Gastroesophageal sphincter (tissue), 4 donors: ENCODE data around the gene SNCAIP. TPM values are rescaled to one million over a fixed set of nuclear protein-coding genes. Genes with fewer than 3 reads are reported as not detected.

Experiments used
- ATAC-seq: fragments of 150-250 bp; one replicate; pipeline ENCODE4 v1.9.1; 2016; ENCODE audit warnings: mild to moderate bottlenecking, moderate library complexity
- H3K27ac ChIP-seq, 4 donors: fragments of 200-600 bp; sonication (generic) in 3 of 4; 1 replicate in 3 of 4; 2 replicates in 1 of 4; pipeline ENCODE4 v1.5.1; 2016 to 2019
- H3K27me3 ChIP-seq: fragments of 200-600 bp; sonication (generic); one replicate; pipeline ENCODE4 v1.5.1; 2019
- H3K36me3 ChIP-seq, 2 donors: fragments of 200-600 bp; sonication (generic); one replicate each; pipeline ENCODE4 v1.5.1; 2019; ENCODE audit warnings: control low read depth in 1 of 2
- H3K4me1 ChIP-seq, 3 donors: fragments of 200-600 bp; sonication (generic); 1 replicate in 2 of 3; 2 replicates in 1 of 3; pipeline ENCODE4 v1.5.1; 2016 to 2019; ENCODE audit warnings: control low read depth in 2 of 3
- H3K4me3 ChIP-seq, 2 donors: fragments of 200-600 bp; sonication (generic); one replicate each; pipeline ENCODE4 v1.5.1; 2019; ENCODE audit warnings: mild to moderate bottlenecking in 1 of 2, moderate library complexity in 1 of 2
- H3K9me3 ChIP-seq, 3 donors: fragments of 200-600 bp; sonication (generic); one replicate each; pipeline ENCODE4 v1.5.1; 2017 to 2019; ENCODE audit warnings: control low read depth in 2 of 3
- EP300 ChIP-seq: sonication (generic); formaldehyde crosslinking; IDR thresholded peaks from one replicate; pipeline ENCODE4 v1.6.1; 2017; ENCODE audit warnings: antibody characterized with exemption, mild to moderate bottlenecking
- POLR2A ChIP-seq, 2 donors: fragments of 450-650 bp; IDR thresholded peaks; one replicate each; pipeline ENCODE4 v1.6.1; 2017; ENCODE audit warnings: antibody characterized with exemption in 2 of 2, mild to moderate bottlenecking in 2 of 2, moderate library complexity in 1 of 2
- POLR2AphosphoS5 ChIP-seq: sonication (generic); formaldehyde crosslinking; IDR thresholded peaks from one replicate; pipeline ENCODE4 v1.6.1; 2017; ENCODE audit warnings: antibody characterized with exemption
- WGBS, 2 donors: methylation state at CpG; one replicate each; pipeline ENCODE4 v1.1.5; 2018; ENCODE audit warnings: low coverage in 1 of 2; 5-methylcytosine and 5-hydroxymethylcytosine counted together
- total RNA-seq, 4 donors: library from RNA; depleted of rRNA; stranded (reverse); fragments of >200 nt; gene quantifications; one replicate each; pipeline ENCODE4 v1.1.0, GENCODE V29; 2016
- TF ChIP-seq, protein P1 (sequence below), 4 experiments: fragments of 200-600 bp in 2 of 4; fragments of 450-650 bp in 2 of 4; sonication (generic) in 1 of 4; IDR thresholded peaks; one replicate each; pipeline ENCODE4 v1.5.1; 2017 to 2019; ENCODE audit warnings: antibody characterized with exemption in 4 of 4, mild to moderate bottlenecking in 2 of 4, moderate library complexity in 2 of 4

SNCAIP gene
- total RNA-seq, 4 donors from 2014 or later = 1.1 to 2.9 (median 1.9) TPM

DNA sequence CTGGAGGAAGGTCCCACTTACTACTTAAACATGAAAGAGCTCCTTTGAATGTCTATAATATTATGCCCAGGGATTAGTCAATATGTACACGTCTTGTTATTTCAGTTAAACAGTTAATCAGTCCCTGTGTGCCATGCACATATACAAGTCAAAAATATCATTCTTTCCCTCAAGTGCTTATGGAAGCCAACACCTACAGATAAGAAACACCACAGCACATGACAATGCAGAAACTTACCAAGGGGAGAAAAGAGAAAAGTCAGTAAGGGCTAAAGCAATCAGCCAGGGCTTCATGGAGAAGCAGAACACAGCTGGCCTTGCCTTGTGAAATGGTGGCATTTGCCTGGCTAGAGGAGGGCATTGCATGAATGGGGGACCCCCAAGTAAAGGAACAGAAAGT is 88.3 kb downstream of the SNCAIP start:
- WGBS, 2 donors = 88 to 100% methylated on average over 1 of the region's 1 CpG
- Histone ChIP-seq H3K9me3 (no peaks in the 10 kb centered on the region), H3K36me3 (no peaks in the 10 kb centered on the region), H3K27me3 (no peaks in the 10 kb centered on the region), H3K27ac (no peak overlapping the region), H3K4me1 (peaks cover 0 to 5% (median 0%) of the 10 kb centered on the region in 3 donors), H3K4me3 (no peak overlapping the region)
- TF ChIP-seq POLR2AphosphoS5 = no peak
- TF ChIP-seq EP300 = no peak
- TF ChIP-seq, protein P1, sequence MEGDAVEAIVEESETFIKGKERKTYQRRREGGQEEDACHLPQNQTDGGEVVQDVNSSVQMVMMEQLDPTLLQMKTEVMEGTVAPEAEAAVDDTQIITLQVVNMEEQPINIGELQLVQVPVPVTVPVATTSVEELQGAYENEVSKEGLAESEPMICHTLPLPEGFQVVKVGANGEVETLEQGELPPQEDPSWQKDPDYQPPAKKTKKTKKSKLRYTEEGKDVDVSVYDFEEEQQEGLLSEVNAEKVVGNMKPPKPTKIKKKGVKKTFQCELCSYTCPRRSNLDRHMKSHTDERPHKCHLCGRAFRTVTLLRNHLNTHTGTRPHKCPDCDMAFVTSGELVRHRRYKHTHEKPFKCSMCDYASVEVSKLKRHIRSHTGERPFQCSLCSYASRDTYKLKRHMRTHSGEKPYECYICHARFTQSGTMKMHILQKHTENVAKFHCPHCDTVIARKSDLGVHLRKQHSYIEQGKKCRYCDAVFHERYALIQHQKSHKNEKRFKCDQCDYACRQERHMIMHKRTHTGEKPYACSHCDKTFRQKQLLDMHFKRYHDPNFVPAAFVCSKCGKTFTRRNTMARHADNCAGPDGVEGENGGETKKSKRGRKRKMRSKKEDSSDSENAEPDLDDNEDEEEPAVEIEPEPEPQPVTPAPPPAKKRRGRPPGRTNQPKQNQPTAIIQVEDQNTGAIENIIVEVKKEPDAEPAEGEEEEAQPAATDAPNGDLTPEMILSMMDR (IDR thresholded peaks at IDR 0.05) = no peak
- TF ChIP-seq POLR2A (IDR thresholded peaks at IDR 0.05) = no peak
- ATAC-seq = no peak

DNA sequence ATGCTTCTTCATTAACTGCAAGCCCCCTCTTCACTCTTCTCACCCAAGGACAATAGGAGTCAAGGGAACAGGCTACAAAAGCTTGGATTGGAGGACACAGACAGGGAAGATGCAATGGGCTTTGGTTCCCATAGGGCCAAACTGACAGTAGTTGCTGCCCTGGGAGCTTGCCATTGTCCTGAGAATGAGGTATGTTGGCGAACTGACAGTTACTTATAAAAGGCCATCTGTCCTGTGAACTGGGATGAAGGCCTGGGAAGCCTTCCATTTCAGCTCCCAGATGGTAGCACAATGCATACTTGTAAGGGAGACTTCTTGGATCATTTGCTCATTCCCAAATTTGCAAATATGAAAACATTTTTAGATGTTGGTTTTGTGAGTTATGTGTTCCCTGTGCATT is 88.9 kb downstream of the SNCAIP start:
- 75 to 88% methylated on average over 1 of the region's 1 CpG for WGBS, 2 donors
- H3K27ac ChIP-seq = no peak overlapping the region
- no peaks in the 10 kb centered on the region for H3K9me3 ChIP-seq
- H3K4me3 ChIP-seq = no peak overlapping the region
- H3K27me3 ChIP-seq = no peaks in the 10 kb centered on the region
- peaks cover 0 to 5% (median 0%) of the 10 kb centered on the region in 3 donors for H3K4me1 ChIP-seq
- TF ChIP-seq POLR2A (IDR thresholded peaks at IDR 0.05) = no peak
- TF ChIP-seq EP300 = no peak
- TF ChIP-seq POLR2AphosphoS5 = no peak
- TF ChIP-seq, protein P1 (IDR thresholded peaks at IDR 0.05) = no peak
- no peaks in the 10 kb centered on the region for H3K36me3 ChIP-seq
- no peak for ATAC-seq

DNA sequence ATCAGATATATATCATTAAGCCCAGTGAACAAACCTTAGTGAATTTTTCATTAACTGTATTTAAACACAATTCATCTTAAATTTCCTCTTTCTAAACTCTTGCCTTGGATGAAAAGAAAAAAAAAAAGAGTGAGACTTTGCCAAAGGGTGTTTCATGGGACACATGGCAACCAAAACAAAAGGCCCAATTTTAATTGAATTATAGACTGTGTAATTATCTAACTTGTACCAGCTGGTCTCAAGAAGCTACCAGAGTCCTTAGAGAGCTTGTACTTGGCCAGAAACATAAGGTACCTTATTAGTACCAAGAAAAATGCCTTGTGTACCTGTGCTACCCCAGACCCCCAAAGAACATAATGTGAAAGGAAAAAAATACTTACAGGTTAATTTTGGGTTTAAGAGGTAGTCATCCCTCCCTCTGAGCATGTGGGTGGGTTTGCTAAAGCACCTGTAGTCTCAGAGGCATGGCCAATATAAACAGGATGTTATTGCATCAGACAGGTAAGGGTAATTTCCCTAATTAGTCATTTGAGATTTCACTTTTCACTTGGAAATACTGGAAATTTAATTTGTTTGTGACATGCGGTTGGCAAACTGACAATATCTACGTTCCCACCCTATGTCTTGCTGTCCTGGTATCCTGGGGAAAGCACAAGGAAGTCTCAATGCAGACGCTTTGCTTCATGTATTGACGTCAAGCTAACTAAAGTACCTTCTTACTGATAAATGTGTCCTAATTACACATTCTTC is 90.1 kb downstream of the SNCAIP start:
- no peaks in the 10 kb centered on the region for H3K4me1 ChIP-seq
- H3K36me3 ChIP-seq = no peaks in the 10 kb centered on the region
- no peak for ATAC-seq
- H3K9me3 ChIP-seq = no peaks in the 10 kb centered on the region
- 85 to 86% methylated on average over 4 of the region's 4 CpGs for WGBS, 2 donors
- no peaks in the 10 kb centered on the region for H3K27me3 ChIP-seq
- H3K4me3 ChIP-seq = no peak overlapping the region
- H3K27ac ChIP-seq = no peak overlapping the region
- TF ChIP-seq POLR2AphosphoS5 (no peak), POLR2A (IDR thresholded peaks at IDR 0.05) (no peak), EP300 (no peak)
- TF ChIP-seq, protein P1 (IDR thresholded peaks at IDR 0.05) = no peak

DNA sequence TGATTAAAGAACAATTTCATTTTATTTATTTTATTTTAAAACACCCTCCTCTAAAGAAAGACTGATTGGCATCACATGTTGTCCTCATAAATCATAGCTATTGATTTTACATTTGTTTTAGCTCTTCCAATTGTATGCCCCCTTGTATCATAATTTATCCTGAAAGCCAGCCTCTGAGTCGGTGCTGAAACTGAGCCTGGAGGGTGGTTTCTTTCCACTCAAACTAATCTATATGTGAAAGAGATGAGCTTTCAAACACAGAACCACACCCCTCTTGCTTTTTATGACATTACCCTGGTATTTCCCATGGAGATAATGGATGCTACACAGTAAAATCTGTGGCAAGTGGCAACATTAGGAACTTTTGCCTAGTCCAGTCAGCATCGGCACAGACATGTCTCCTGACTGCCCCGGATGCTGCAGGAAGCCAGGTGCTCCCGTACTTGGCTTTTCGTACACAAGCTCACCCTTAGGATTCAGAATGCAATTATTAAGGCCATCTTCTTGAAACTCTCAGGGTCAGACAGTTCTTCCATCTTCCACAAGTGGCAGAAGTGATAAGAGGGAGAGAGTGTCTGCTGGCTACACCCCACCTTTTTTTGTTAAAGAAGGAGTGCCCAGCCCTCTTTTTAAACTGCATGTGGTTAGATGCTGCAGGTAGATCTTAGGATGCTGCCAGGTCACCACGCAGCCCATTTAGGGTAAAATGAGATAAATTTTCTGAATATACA is 91.1 kb downstream of the SNCAIP start:
- TF ChIP-seq POLR2A (IDR thresholded peaks at IDR 0.05) (no peak), POLR2AphosphoS5 (no peak), EP300 (no peak)
- TF ChIP-seq, protein P1 (IDR thresholded peaks at IDR 0.05) = no peak
- WGBS, 2 donors = 97 to 100% methylated on average over 6 of the region's 6 CpGs
- ATAC-seq = no peak
- Histone ChIP-seq H3K27ac (no peak overlapping the region), H3K4me1 (no peaks in the 10 kb centered on the region), H3K4me3 (no peak overlapping the region), H3K9me3 (no peaks in the 10 kb centered on the region), H3K36me3 (no peaks in the 10 kb centered on the region), H3K27me3 (no peaks in the 10 kb centered on the region)
